GM12878 (cell line): Measurements from ENCODE around the gene THSD4. TPM values are rescaled to one million over a fixed set of nuclear protein-coding genes. Genes with fewer than 3 reads are reported as not detected.

Experiments used
- ATAC-seq: fragments of 200-7000 bp; cut with Tn5 transposase; 3 replicates; pipeline ENCODE4 v1.9.1; 2020; ENCODE audit warnings: mild to moderate bottlenecking, moderate library complexity
- BruUV-seq: library from RNA; stranded (reverse); fragments of 400-500 nt; replicated peaks from 2 replicates; lab custom pipeline; 2021; lab: Mats Ljungman, UMichigan
- CTCF ChIA-PET: fragments of 300-600 bp; sonication (Branson Sonifier 250); formaldehyde crosslinking; extraction: SDS; loops from one replicate; lab custom pipeline; 2021; ENCODE audit warnings: inconsistent platforms; lab: Yijun Ruan, JAX
- POLR2A ChIA-PET: fragments of 350-600 bp; formaldehyde crosslinking; extraction: SDS; loops from one replicate; lab custom pipeline; 2021; ENCODE audit warnings: inconsistent platforms; lab: Charles Lee
- RAD21 ChIA-PET: fragments of 300-600 bp; sonication (Branson Sonifier 250); formaldehyde crosslinking; loops from one replicate; lab custom pipeline; 2023; ENCODE audit warnings: antibody characterized with exemption; ENCODE audit not compliant: unreplicated experiment; lab: Charles Lee
- SMC1A ChIA-PET: fragments of 300-600 bp; sonication (Branson Sonifier 250); formaldehyde crosslinking; loops from one replicate; lab custom pipeline; 2023; ENCODE audit not compliant: unreplicated experiment, uncharacterized antibody; lab: Charles Lee
- DNase-seq: peaks from one replicate; pipeline ENCODE4 v3.0.0-alpha.2; 2011; ENCODE audit warnings: low read depth, low spot score
- FAIRE-seq: peaks from 3 replicates; lab custom pipeline; 2011; peaks lifted over from hg19 to GRCh38; lab: Jason Lieb, UNC
- H2AFZ ChIP-seq: 2 replicates; pipeline ENCODE4 v1.6.0; 2011; ENCODE audit warnings: low read depth, low read length, control low read depth; ENCODE audit not compliant: control insufficient read depth
- H3K27ac ChIP-seq: 2 replicates; pipeline ENCODE4 v1.5.1; 2011; ENCODE audit warnings: control low read depth; ENCODE audit not compliant: control insufficient read depth, insufficient read depth
- H3K27me3 ChIP-seq, 2 experiments: replicated peaks in 1 of 2; 2 replicates each; pipeline versions ENCODE4 v1.6.0 to v1.6.1; 2011; ENCODE audit warnings: low read length in 1 of 2; ENCODE audit not compliant: control insufficient read depth in 2 of 2, insufficient read depth in 2 of 2
- H3K36me3 ChIP-seq, 2 experiments: 2 replicates each; pipeline ENCODE4 v1.5.1; 2011; ENCODE audit warnings: low read length in 1 of 2; ENCODE audit not compliant: control insufficient read depth in 2 of 2, insufficient read depth in 2 of 2
- H3K4me1 ChIP-seq: 2 replicates; pipeline ENCODE4 v1.6.1; 2011; ENCODE audit warnings: mild to moderate bottlenecking, low read length, moderate library complexity, mixed read lengths; ENCODE audit not compliant: control insufficient read depth, insufficient read depth
- H3K4me2 ChIP-seq: 2 replicates; pipeline ENCODE4 v1.6.0; 2011; ENCODE audit warnings: control low read depth; ENCODE audit not compliant: control insufficient read depth, insufficient read depth
- H3K4me3 ChIP-seq: fragments of 200-600 bp; sonication (generic); 2 replicates; pipeline ENCODE4 v1.5.1; 2016
- H3K79me2 ChIP-seq: 2 replicates; pipeline ENCODE4 v1.6.0; 2011; ENCODE audit warnings: low read length; ENCODE audit not compliant: control insufficient read depth, insufficient read depth
- H3K9ac ChIP-seq: 2 replicates; pipeline ENCODE4 v1.8.0; 2011; ENCODE audit warnings: low read length, control low read depth, mixed read lengths; ENCODE audit not compliant: control insufficient read depth, insufficient read depth
- H3K9me3 ChIP-seq: replicated peaks from 3 replicates; pipeline ENCODE4 v1.5.1; 2011; ENCODE audit warnings: mild to moderate bottlenecking, low read length; ENCODE audit not compliant: control insufficient read depth, insufficient read depth
- H4K20me1 ChIP-seq: 2 replicates; pipeline ENCODE4 v1.6.0; 2011; ENCODE audit not compliant: control insufficient read depth, insufficient read depth
- ATF3 ChIP-seq: IDR thresholded peaks from 2 replicates; pipeline ENCODE4 v1.6.1; 2011; ENCODE audit warnings: low read depth, mild to moderate bottlenecking, low read length, moderate library complexity, borderline replicate concordance; ENCODE audit errors: extremely low read depth
- SREBF2 ChIP-seq: IDR thresholded peaks from 2 replicates; pipeline ENCODE4 v1.6.1; 2012; ENCODE audit warnings: mild to moderate bottlenecking, low read length
- ZBTB33 ChIP-seq: fragments of 450-650 bp; IDR thresholded peaks from 2 replicates; pipeline ENCODE4 v1.6.1; 2017; ENCODE audit warnings: mild to moderate bottlenecking
- WGBS: methylation state at CpG from one replicate; pipeline ENCODE4 v1.1.6; 2016; ENCODE audit warnings: low lambda C conversion rate; ENCODE audit not compliant: insufficient replicate concordance, insufficient coverage; ENCODE audit errors: missing lambda C conversion rate; 5-methylcytosine and 5-hydroxymethylcytosine counted together
- in situ Hi-C: fragments of 300-500 bp; cut with MboI; formaldehyde crosslinking; loops from 9 replicates; pipeline ENCODE4 v1.14.3; 2018; ENCODE audit warnings: mixed read lengths
- intact Hi-C: fragments of 100-400 bp; cut with micrococcal nuclease; formaldehyde crosslinking; loops from one replicate; pipeline ENCODE4 v1.14.2; 2022; ENCODE audit not compliant: unreplicated experiment
- polyA plus RNA-seq, 11 experiments: library from polyadenylated mRNA; depleted of rRNA in 4 of 11; unstranded in 6 of 11; stranded (reverse) in 5 of 11; fragments of >200 nt; fragmentation: Nextera tagmentation in 4 of 11; fragmentation: Illumina TruSeq in 1 of 11; extraction: Ambion mirVana in 4 of 11; extraction: Trizol in 1 of 11; gene quantifications; 1 replicate in 1 of 11; 2 replicates in 10 of 11; pipeline versions ENCODE4 v1.2.1 to v1.2.3, GENCODE V29; 2011 to 2016; ENCODE audit warnings: inconsistent platforms in 2 of 11, missing spikeins in 2 of 11, low read depth in 1 of 11
- total RNA-seq, 4 experiments: library from RNA; depleted of rRNA in 3 of 4; stranded (reverse); fragments of >200 nt in 3 of 4; fragmentation: Illumina TruSeq in 1 of 4; extraction: Trizol in 1 of 4; gene quantifications; 2 replicates each; pipeline versions ENCODE4 v1.2.1 to v1.2.3, GENCODE V29; 2013 to 2021

THSD4 gene
- total and polyA plus RNA-seq, 10 of the 15 experiments (the other 5 are each of a cell fraction or from before 2014, with no cell fraction given): 0.04 to 0.13 (median 0.05) TPM; not detected in 7

GRCh38 chr15:71202712-71203111 is 87.4 kb downstream of the THSD4 start:
- FAIRE-seq: no peak
- TF ChIP-seq ZBTB33 (no peak), SREBF2 (no peak), ATF3 (no peak)
- TF ChIP-seq, all 136 proteins: peak for 0

More at GRCh38 chr15:71202712-71203111, 87.4 kb downstream of the THSD4 start:
- no peak overlapping the region for H3K4me2 ChIP-seq
- ChIA-PET RAD21 (no interaction called here), CTCF (no interaction called here), SMC1A (no interaction called here), POLR2A (no interaction called here)
- no peak overlapping the region for H3K27ac ChIP-seq
- no peaks in the 10 kb centered on the region for H4K20me1 ChIP-seq
- no peaks in the 10 kb centered on the region for H3K4me1 ChIP-seq
- H3K9me3 ChIP-seq: no peaks in the 10 kb centered on the region
- H2AFZ ChIP-seq: no peak overlapping the region
- H3K9ac ChIP-seq: no peak overlapping the region
- DNase-seq (no peak), ATAC-seq (no peak)
- no peak overlapping the region for H3K4me3 ChIP-seq
- intact Hi-C loops (no loop called here), in situ Hi-C loops (no loop called here)
- H3K36me3 ChIP-seq: no peaks in the 10 kb centered on the region
- BruUV-seq: no TSS peak
- no peaks in the 10 kb centered on the region for H3K79me2 ChIP-seq
- 30% methylated on average over 6 of the region's 6 CpGs for WGBS
- H3K27me3 ChIP-seq: no peaks in the 10 kb centered on the region
